RWPE1 (cell line): ENCODE results near the gene MVK.
A peak's percentile ranks its signal among the peaks of the same experiment; 100 is the strongest.

Experiments
- CTCF ChIA-PET: fragments of 350-600 bp; sonication (Branson Sonifier 250); formaldehyde crosslinking; extraction: SDS; loops from one replicate; lab custom pipeline; 2021; lab: Yijun Ruan, JAX
- POLR2A ChIA-PET: fragments of 400-600 bp; formaldehyde crosslinking; extraction: SDS; loops from one replicate; lab custom pipeline; 2020; ENCODE audit warnings: antibody characterized with exemption; ENCODE audit not compliant: low non-redundant PET; lab: Yijun Ruan, JAX
- DNase-seq: peaks from one replicate; pipeline ENCODE4 v3.0.0; 2012; ENCODE audit warnings: low spot score
- H3K27ac ChIP-seq: fragments of 450-650 bp; 2 replicates; pipeline ENCODE4 v1.5.1; 2017
- CTCF ChIP-seq: fragments of 450-650 bp; conservative IDR thresholded peaks from 2 replicates; pipeline ENCODE4 v1.5.1; 2017; ENCODE audit warnings: low read depth, mild to moderate bottlenecking

The MVK gene

GRCh38 chr12:109531411-109531810 is 42.2 kb upstream of the MVK start:
- POLR2A ChIA-PET: interaction anchor here (0.6 kb wide), 1 partner anchor 11 kb away, joined by 4 read pairs; no protein-coding TSS in a partner anchor
- TF ChIP-seq CTCF: no peak
- DNase-seq: no peak
- no peak overlapping the region for H3K27ac ChIP-seq
- CTCF ChIA-PET: no interaction called here

- H3K27ac ChIP-seq: no peak overlapping the region
- DNase-seq: no peak
- ChIA-PET POLR2A (no interaction called here), CTCF (no interaction called here)
- TF ChIP-seq CTCF: no peak
Measured at GRCh38 chr12:109532721-109533486, 40.7 kb upstream of the MVK start.

- ChIA-PET CTCF (no interaction called here), POLR2A (no interaction called here)
- DNase-seq: no peak
- peak overlapping the region; percentile 11; the same call in 1 of the 2 replicates for H3K27ac ChIP-seq
- TF ChIP-seq CTCF: no peak
Measured at GRCh38 chr12:109533487-109533740, 40.2 kb upstream of the MVK start.

DNA sequence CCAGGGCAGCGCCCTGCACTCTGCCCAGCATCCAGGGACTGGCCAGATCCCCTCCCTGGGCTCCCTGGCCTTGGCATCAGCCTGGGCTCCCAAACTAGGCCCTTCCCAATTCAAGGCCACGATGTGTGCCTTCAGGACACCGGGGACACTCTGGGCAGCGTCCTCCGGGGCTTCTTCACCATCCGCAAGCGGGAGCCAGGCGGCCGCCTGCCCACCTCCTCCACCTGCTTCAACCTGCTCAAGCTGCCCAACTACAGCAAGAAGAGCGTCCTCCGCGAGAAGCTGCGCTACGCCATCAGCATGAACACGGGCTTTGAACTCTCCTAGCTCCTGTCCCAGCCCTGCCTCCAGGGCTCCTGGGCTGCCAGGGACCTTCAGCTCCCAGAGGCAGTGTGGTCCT is 39.1 kb upstream of the MVK start:
- DNase-seq: no peak
- peak overlapping the region; percentile 11; the same call in 1 of the 2 replicates for H3K27ac ChIP-seq
- TF ChIP-seq CTCF: no peak
- POLR2A ChIA-PET: no interaction called here
- CTCF ChIA-PET: interaction anchor here (0.6 kb wide), 1 partner anchor 319 kb away, joined by 3 read pairs; no protein-coding TSS in a partner anchor

DNA sequence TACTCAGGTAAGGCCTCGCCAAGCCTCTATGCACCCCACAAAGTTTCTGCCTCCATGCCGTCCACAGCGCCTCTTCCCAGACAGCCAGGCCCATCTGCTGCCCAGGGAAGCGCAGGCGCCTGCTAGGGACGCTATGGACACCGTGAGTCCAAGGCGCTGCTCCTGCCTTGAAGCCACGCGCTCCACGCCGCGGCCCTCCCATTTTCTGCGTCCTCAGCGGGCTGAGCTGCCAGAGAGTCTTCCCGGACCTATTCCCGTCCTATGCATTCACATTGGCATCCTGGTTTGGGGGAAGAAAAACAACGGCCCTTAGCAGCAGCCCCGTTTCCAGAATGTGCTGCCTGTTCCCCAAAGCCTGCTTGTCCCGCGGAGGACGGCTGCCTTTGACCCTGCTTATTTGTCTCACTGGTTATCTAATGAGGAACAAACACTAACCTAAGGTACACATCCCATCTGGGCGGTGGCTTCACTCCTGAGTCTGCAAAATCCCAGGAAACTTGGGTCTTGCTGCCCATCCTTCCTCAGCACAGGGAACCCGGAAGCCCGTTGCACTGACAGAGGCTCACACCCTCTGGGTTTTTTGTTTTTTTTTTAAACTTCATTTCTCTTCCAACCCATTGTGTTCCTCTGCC is 38.2 kb upstream of the MVK start:
- ChIA-PET CTCF (no interaction called here), POLR2A (no interaction called here)
- TF ChIP-seq CTCF: no peak
- DNase-seq: no peak
- H3K27ac ChIP-seq: no peak overlapping the region

GRCh38 chr12:109535863-109536250 is 37.7 kb upstream of the MVK start:
- ChIA-PET POLR2A (no interaction called here), CTCF (interaction anchor here (0.6 kb wide), 1 partner anchor 108 kb away, joined by 5 read pairs; no protein-coding TSS in a partner anchor)
- TF ChIP-seq CTCF: no peak
- no peak for DNase-seq
- no peak overlapping the region for H3K27ac ChIP-seq
